Stimulated activated CD4-positive, alpha-beta T cell treated with anti-CD3 and anti-CD28 coated beads, TNF-alpha, amount 100 ng/mL, for 4 hours (primary cell): ENCODE measurements around the gene HHIPL2.

Source experiments
- DNase-seq, 3 experiments: peaks; one replicate each; pipeline ENCODE4 v3.0.0-alpha.2; 2020; ENCODE audit warnings: low read depth in 3 of 3

HHIPL2 gene

GRCh38 chr1:222547944-222548671 is at the start of gene HHIPL2:
TSS of gene HHIPL2 (minus strand) at chr1:222548104. CDS start at chr1:222548044, 60 bp downstream.
- DNase-seq = no peak

- DNase-seq = no peak
Measured at GRCh38 chr1:222596696-222597095, 48.8 kb upstream of the HHIPL2 start.

- no peak for DNase-seq
Measured at GRCh38 chr1:222594789-222595188, 46.9 kb upstream of the HHIPL2 start.

- DNase-seq = no peak
Measured at GRCh38 chr1:222592171-222592570, 44.3 kb upstream of the HHIPL2 start.

GRCh38 chr1:222589462-222590302 is 41.8 kb upstream of the HHIPL2 start, which contains the start of gene TAF1A:
TSS of gene TAF1A (minus strand) at chr1:222589933.
- DNase-seq = peak; percentile 58 to 72 (median 70)

- no peak for DNase-seq
Measured at GRCh38 chr1:222588135-222588534, 40.2 kb upstream of the HHIPL2 start.

GRCh38 chr1:222586842-222587241 is 38.9 kb upstream of the HHIPL2 start:
- no peak for DNase-seq

- DNase-seq = no peak
Measured at GRCh38 chr1:222583079-222583478, 35.2 kb upstream of the HHIPL2 start.

- DNase-seq = no peak
Measured at GRCh38 chr1:222582099-222582774, 34.3 kb upstream of the HHIPL2 start.

GRCh38 chr1:222579316-222579715 is 31.4 kb upstream of the HHIPL2 start:
- DNase-seq = no peak

GRCh38 chr1:222570837-222571236 is 22.9 kb upstream of the HHIPL2 start:
- no peak for DNase-seq

- no peak for DNase-seq
Measured at GRCh38 chr1:222561656-222562055, 13.8 kb upstream of the HHIPL2 start.

- no peak for DNase-seq
Measured at GRCh38 chr1:222557574-222557973, 9.7 kb upstream of the HHIPL2 start.

- DNase-seq = no peak
Measured at GRCh38 chr1:222557148-222557547, 9.2 kb upstream of the HHIPL2 start.

GRCh38 chr1:222555992-222556615 is 8.2 kb upstream of the HHIPL2 start:
- no peak for DNase-seq

GRCh38 chr1:222554177-222554576 is 6.3 kb upstream of the HHIPL2 start:
- DNase-seq = no peak

GRCh38 chr1:222552882-222553281 is 5.0 kb upstream of the HHIPL2 start:
- DNase-seq = no peak

GRCh38 chr1:222547260-222547614 is 667 bp downstream of the HHIPL2 start:
- DNase-seq = no peak

GRCh38 chr1:222546548-222547259 is 1.2 kb downstream of the HHIPL2 start:
- no peak for DNase-seq

- DNase-seq = no peak
Measured at GRCh38 chr1:222546091-222546490, 1.8 kb downstream of the HHIPL2 start.

- DNase-seq = no peak
Measured at GRCh38 chr1:222543817-222544216, 4.1 kb downstream of the HHIPL2 start.
